Lower leg skin (tissue), 3 donors: Measurements from ENCODE around the gene RUFY1.

Experiments
- POLR2A ChIP-seq, 2 donors: fragments of 450-650 bp; IDR thresholded peaks; one replicate each; pipeline ENCODE4 v1.6.1; 2016 to 2017; ENCODE audit warnings: antibody characterized with exemption in 2 of 2, mild to moderate bottlenecking in 1 of 2, moderate library complexity in 1 of 2
- TF ChIP-seq, protein P1 (sequence below), 3 donors: fragments of 450-650 bp; IDR thresholded peaks; one replicate each; pipeline ENCODE4 v1.5.1; 2016; ENCODE audit warnings: antibody characterized with exemption in 3 of 3, mild to moderate bottlenecking in 3 of 3, moderate library complexity in 2 of 3

DNA sequence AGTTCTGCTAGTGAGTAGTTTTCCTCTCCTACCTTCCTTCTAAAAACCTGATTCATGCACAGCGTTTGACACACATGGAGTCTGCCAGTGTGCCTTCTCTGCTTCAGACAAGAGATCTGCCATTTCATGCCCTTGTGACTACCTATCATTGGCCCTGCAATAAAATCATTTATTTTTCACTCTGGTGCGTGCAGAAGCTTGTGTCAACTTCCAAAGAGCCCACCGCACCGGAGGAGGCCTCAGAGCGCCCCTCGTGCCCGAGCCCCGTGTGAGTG is 59.4 kb downstream of the RUFY1 start:
- TF ChIP-seq, protein P1, sequence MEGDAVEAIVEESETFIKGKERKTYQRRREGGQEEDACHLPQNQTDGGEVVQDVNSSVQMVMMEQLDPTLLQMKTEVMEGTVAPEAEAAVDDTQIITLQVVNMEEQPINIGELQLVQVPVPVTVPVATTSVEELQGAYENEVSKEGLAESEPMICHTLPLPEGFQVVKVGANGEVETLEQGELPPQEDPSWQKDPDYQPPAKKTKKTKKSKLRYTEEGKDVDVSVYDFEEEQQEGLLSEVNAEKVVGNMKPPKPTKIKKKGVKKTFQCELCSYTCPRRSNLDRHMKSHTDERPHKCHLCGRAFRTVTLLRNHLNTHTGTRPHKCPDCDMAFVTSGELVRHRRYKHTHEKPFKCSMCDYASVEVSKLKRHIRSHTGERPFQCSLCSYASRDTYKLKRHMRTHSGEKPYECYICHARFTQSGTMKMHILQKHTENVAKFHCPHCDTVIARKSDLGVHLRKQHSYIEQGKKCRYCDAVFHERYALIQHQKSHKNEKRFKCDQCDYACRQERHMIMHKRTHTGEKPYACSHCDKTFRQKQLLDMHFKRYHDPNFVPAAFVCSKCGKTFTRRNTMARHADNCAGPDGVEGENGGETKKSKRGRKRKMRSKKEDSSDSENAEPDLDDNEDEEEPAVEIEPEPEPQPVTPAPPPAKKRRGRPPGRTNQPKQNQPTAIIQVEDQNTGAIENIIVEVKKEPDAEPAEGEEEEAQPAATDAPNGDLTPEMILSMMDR (IDR thresholded peaks at IDR 0.05) = no peak
- TF ChIP-seq POLR2A (IDR thresholded peaks at IDR 0.05) = no peak
